Aorta (tissue), 5 donors: ENCODE results near the gene TNN. TPM values are rescaled to one million over a fixed set of nuclear protein-coding genes. Genes with fewer than 3 reads are reported as not detected.

ENCODE experiments used
- ATAC-seq: fragments of 200-7000 bp; cut with Tn5 transposase; one replicate; pipeline ENCODE4 v1.9.1; 2022; ENCODE audit warnings: moderate library complexity; ENCODE audit not compliant: low FRiP score
- DNase-seq, 2 donors: peaks; one replicate each; pipeline ENCODE4 v3.0.0-alpha.2; 2020
- H3K27ac ChIP-seq, 2 donors: one replicate each; pipeline ENCODE4 v1.5.1; 2013; ENCODE audit warnings: low read length in 2 of 2, mild to moderate bottlenecking in 2 of 2, moderate library complexity in 2 of 2, control low read depth in 1 of 2, inconsistent platforms in 1 of 2, low read depth in 1 of 2
- H3K27me3 ChIP-seq, 2 donors: one replicate each; pipeline ENCODE4 v1.6.1; 2013; ENCODE audit warnings: control low read depth in 1 of 2, low read length in 1 of 2, mild to moderate bottlenecking in 1 of 2, moderate library complexity in 1 of 2; ENCODE audit not compliant: insufficient read depth in 2 of 2, control insufficient read depth in 1 of 2
- H3K36me3 ChIP-seq, 2 donors: one replicate each; pipeline ENCODE4 v1.6.1; 2013; ENCODE audit warnings: control low read depth in 1 of 2, low read length in 1 of 2, mild to moderate bottlenecking in 1 of 2; ENCODE audit not compliant: insufficient read depth in 2 of 2, control insufficient read depth in 1 of 2
- H3K4me1 ChIP-seq, 2 donors: one replicate each; pipeline ENCODE4 v1.6.1; 2013; ENCODE audit warnings: low read length in 2 of 2, control low read depth in 1 of 2, mild to moderate bottlenecking in 1 of 2, moderate library complexity in 1 of 2; ENCODE audit not compliant: insufficient read depth in 2 of 2, control insufficient read depth in 1 of 2
- H3K4me3 ChIP-seq, 2 donors: one replicate each; pipeline ENCODE4 v1.5.1; 2013; ENCODE audit warnings: low read length in 2 of 2, control low read depth in 1 of 2, mild to moderate bottlenecking in 1 of 2
- H3K9me3 ChIP-seq: one replicate; pipeline ENCODE4 v1.6.1; 2013; ENCODE audit warnings: mild to moderate bottlenecking, low read length; ENCODE audit not compliant: control insufficient read depth
- WGBS, 2 donors: extraction: QIAGEN DNeasy Blood & Tissue Kit; methylation state at CpG; one replicate each; pipeline ENCODE4 v1.1.7; 2013; 5-methylcytosine and 5-hydroxymethylcytosine counted together
- intact Hi-C, 2 donors: fragments of 100-400 bp; cut with DNase I; formaldehyde crosslinking; loops; one replicate each; pipeline versions ENCODE4 v1.14.2 to v1.15.0; 2022
- polyA plus RNA-seq, 2 donors: library from polyadenylated mRNA; stranded (reverse); fragments of 200-250 nt; gene quantifications; one replicate each; pipeline ENCODE4 v1.2.3, GENCODE V29; 2013
- total RNA-seq, 2 donors: library from RNA; stranded (reverse); fragmentation: NEBNext Ultra II Directional; extraction: Animal tissue kit (Norgen Biotek cat#: 25700); gene quantifications; one replicate each; pipeline ENCODE4 v1.2.1, GENCODE V29; 2021
- donor health status: healthy with polysubstance abuse.
- donor health status: Bipolar disorder and iron deficiency.
- donor health status: DM: no; HTN: no; CAD: no.
- donor health status: DM: no; HTN: no; CAD: no.
- donor health status: DM: yes; HTN: yes; CAD: no.

The TNN gene
- total and polyA plus RNA-seq, 4 donors, result 0.25 to 0.30 TPM; not detected in 2

GRCh38 chr1:175150596-175151319 is 83.1 kb downstream of the TNN start:
- Histone ChIP-seq H3K4me3 (no peak overlapping the region), H3K27me3 (no peaks in the 10 kb centered on the region), H3K4me1 (no peaks in the 10 kb centered on the region), H3K9me3 (no peaks in the 10 kb centered on the region), H3K36me3 (no peaks in the 10 kb centered on the region), H3K27ac (no peak overlapping the region)
- WGBS, 2 donors, result 60 to 65% methylated on average over 9 of the region's 9 CpGs
- no peak for DNase-seq
- intact Hi-C loops, result loop anchor here (5.0 to 10.0 kb wide), 4 partner anchors 737 to 1694 kb away; no protein-coding TSS in a partner anchor
- ATAC-seq, result no peak

DNA sequence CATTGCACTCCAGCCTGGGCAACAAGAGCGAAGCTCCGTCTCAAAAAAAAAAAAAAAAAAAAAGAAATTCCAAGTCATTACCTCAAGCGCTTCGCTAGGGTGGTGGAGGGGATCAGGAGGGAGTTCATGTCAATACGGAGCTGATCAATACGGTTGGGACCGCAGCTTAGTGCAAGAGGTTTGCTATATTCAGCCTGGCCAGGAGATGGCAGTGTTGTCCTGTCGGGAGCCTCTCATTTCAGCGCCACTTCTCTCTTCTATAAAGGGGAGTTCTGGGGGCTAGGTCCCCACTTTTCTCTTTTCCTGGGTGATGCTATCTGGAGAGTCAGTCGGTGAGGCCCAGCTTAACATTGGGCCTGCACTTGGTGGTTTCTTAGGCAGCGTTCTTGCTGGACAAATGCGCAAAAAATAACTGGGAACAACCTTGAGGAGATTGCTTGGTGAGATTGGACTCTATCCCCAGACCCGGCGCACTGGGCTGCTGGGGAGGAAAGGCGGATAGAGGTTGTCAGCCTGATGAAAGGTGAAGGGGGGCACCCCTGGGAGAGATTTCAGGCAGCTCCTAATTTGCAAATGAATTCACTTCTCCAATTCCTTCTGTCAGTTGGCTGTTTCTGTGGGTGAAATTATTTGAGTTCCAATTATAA is 84.5 kb downstream of the TNN start:
- ATAC-seq (peak; percentile 80), DNase-seq (peak; percentile 61 to 83)
- Histone ChIP-seq H3K27ac (no peak overlapping the region), H3K4me1 (no peaks in the 10 kb centered on the region), H3K36me3 (no peaks in the 10 kb centered on the region), H3K4me3 (no peak overlapping the region), H3K27me3 (no peaks in the 10 kb centered on the region), H3K9me3 (no peaks in the 10 kb centered on the region)
- intact Hi-C loops, result loop anchor here (1.0 to 10.0 kb wide), 6 partner anchors 167 to 1693 kb away; no protein-coding TSS in a partner anchor
- 4 to 6% methylated on average over 13 to 15 of the region's 15 CpGs for WGBS, 2 donors

DNA sequence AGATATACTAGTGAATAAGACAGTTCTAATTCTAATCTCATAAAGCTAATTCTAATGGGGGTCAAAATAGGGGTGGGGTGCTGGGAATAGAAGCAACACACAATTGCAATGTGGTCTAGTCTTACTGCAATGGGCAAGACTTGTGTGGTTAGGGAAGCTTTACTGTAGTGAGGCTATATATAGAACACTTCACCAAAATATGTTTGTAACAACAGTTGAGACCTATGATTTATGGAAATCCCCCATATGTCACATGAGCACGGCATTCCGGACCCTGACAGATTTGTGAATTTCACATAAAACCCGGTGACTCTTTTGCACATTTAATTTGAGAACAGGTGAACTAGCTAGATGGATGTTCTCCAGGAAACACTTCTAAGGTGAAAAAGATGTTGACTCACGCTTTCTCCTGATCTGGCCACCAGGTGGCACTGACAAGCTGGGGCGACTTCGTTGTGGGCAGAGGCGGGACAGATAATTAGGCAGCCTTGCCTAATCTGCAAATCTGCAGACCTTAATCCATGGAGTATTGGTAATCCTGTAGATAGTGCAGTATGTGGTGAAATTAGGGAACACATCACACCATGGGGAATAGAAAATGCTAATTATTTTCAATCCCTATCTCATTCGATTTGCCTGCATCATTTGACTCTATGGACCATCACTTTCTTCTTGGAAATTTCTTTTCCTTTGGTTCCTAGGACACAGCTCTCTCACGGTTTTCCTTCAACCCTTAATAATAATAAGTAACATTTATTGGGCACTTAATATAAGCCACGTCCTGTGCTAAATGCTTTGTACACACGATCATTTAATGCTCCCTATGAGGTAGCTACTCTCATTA is 87.2 kb downstream of the TNN start:
- H3K27me3 ChIP-seq, result no peaks in the 10 kb centered on the region
- no peaks in the 10 kb centered on the region for H3K9me3 ChIP-seq
- ATAC-seq (peak; percentile 76), DNase-seq (peak; percentile 76 to 90)
- intact Hi-C loops, result loop anchor here (2.0 to 10.0 kb wide), 6 partner anchors 66 to 1690 kb away; no protein-coding TSS in a partner anchor
- H3K27ac ChIP-seq, result no peak overlapping the region
- no peaks in the 10 kb centered on the region for H3K36me3 ChIP-seq
- H3K4me1 ChIP-seq, result no peaks in the 10 kb centered on the region
- WGBS, 2 donors, result 25 to 26% methylated on average over 11 of the region's 11 CpGs
- H3K4me3 ChIP-seq, result no peak overlapping the region

DNA sequence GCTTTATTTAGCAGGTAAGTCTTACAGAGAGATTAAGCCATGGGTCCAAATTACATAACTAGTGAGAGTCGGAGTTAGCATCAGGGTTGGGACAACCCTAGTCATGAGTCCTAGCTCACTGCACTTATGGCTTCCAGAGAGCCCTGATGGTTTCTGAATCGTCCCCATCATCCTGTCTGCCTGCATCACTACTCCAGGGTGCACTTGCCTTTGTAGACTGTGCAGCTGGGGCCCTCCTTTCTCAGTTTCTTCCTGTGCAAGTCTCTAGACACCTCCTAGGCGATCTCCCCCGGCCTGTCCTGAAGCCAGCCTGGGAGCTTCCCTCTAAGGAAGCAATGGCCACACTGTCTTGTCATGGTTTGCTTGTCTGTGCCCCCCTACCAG is 87.8 kb downstream of the TNN start:
- Histone ChIP-seq H3K4me3 (no peak overlapping the region), H3K9me3 (no peaks in the 10 kb centered on the region), H3K27me3 (no peaks in the 10 kb centered on the region), H3K36me3 (peaks cover 3 to 4% of the 10 kb centered on the region in 2 donors), H3K27ac (no peak overlapping the region), H3K4me1 (no peaks in the 10 kb centered on the region)
- DNase-seq, result no peak
- no peak for ATAC-seq
- intact Hi-C loops, result loop anchor here (2.0 to 10.0 kb wide), 4 partner anchors 65 to 1689 kb away; no protein-coding TSS in a partner anchor
- WGBS, 2 donors, result 76 to 85% methylated on average over 4 of the region's 4 CpGs

DNA sequence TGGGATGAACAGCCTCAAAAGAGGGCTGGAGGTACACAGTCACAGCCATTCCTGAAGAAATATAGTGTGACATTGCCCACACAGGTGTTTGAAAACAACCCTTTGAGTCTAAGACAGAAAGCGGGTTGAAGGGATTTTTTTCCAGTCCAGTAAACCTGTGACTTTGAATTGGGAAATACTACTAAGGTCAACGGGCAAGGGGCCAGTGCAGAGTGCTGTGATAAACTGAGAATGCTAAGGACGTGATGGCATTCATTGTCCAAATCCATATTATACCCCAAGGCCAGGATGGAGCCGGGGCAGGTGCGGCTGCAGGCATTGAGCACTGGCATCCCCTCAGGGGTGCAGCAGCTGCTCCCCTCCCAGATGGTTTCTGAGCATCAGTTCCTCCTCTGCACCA is 88.3 kb downstream of the TNN start:
- H3K9me3 ChIP-seq, result no peaks in the 10 kb centered on the region
- peaks cover 4 to 6% of the 10 kb centered on the region in 2 donors for H3K36me3 ChIP-seq
- no peak overlapping the region for H3K4me3 ChIP-seq
- no peak overlapping the region for H3K27ac ChIP-seq
- no peak for DNase-seq
- no peaks in the 10 kb centered on the region for H3K4me1 ChIP-seq
- no peak for ATAC-seq
- intact Hi-C loops, result loop anchor here (2.0 to 10.0 kb wide), 4 partner anchors 65 to 1689 kb away; no protein-coding TSS in a partner anchor
- 75 to 83% methylated on average over 5 of the region's 5 CpGs for WGBS, 2 donors
- no peaks in the 10 kb centered on the region for H3K27me3 ChIP-seq

DNA sequence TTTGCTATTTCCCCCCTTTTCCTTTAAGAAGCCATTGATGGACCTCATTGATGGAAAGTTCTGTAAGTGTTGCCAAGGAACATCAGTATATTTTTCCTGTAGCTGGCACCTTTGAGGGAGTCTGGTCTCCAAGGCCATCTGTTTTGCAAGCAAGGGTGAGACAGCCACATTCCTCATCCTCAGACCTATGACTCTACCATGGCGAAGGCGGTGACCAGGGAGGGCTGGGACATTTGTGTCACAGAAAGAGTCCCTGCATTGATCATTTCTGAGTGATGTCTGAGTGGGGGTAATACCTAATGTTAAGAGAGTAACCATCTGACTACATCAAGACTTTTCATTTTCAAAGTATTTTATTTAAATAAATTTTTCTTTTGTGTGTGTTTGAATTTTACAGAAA is 89.6 kb downstream of the TNN start:
- DNase-seq, result no peak

DNA sequence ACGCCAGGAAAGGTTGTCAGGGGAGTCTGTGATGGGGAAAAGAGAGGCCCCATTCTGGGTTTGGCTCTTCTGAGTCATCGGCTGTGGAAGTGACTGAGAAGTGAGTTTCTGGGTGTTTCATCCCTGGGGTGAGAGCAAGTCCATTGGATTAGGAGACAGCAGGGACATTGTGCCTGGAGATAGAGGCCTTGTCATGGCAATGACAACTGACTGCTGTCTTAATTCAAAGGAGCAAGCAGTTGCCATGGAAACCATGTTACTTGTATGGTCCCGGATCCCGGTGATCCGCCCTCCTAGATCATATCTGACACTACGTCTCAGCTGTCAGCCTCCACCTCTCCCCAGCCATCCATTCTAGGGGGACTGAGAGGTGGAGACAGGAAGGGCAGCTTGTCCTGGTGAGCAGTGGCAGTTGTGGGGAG is 90.5 kb downstream of the TNN start:
- H3K4me1 ChIP-seq, result no peaks in the 10 kb centered on the region
- ATAC-seq (no peak), DNase-seq (no peak)
- intact Hi-C loops, result loop anchor here in 1 of 2 donors (5.0 to 10.0 kb wide), 3 partner anchors 64 to 1687 kb away; no protein-coding TSS in a partner anchor
- H3K36me3 ChIP-seq, result peaks cover 4 to 8% of the 10 kb centered on the region in 2 donors
- H3K27ac ChIP-seq, result no peak overlapping the region
- no peaks in the 10 kb centered on the region for H3K9me3 ChIP-seq
- 86 to 88% methylated on average over 6 of the region's 6 CpGs for WGBS, 2 donors
- no peak overlapping the region for H3K4me3 ChIP-seq
- H3K27me3 ChIP-seq, result no peaks in the 10 kb centered on the region

More for the DNA sequence above, 89.6 kb downstream of the TNN start:
- intact Hi-C loops, result loop anchor here in 1 of 2 donors (5.0 to 10.0 kb wide), 3 partner anchors 65 to 1688 kb away; no protein-coding TSS in a partner anchor
- H3K27ac ChIP-seq, result no peak overlapping the region
- no peaks in the 10 kb centered on the region for H3K27me3 ChIP-seq
- no peak overlapping the region for H3K4me3 ChIP-seq
- no peaks in the 10 kb centered on the region for H3K4me1 ChIP-seq
- no peak for ATAC-seq
- peaks cover 4 to 8% of the 10 kb centered on the region in 2 donors for H3K36me3 ChIP-seq
- WGBS, 2 donors, result 80 to 91% methylated on average over 2 of the region's 2 CpGs
- no peaks in the 10 kb centered on the region for H3K9me3 ChIP-seq

GRCh38 chr1:175162955-175163354 is 95.3 kb downstream of the TNN start:
- intact Hi-C loops, result no loop called here
- ATAC-seq, result no peak
- DNase-seq, result no peak
- no peaks in the 10 kb centered on the region for H3K27me3 ChIP-seq
- no peaks in the 10 kb centered on the region for H3K9me3 ChIP-seq
- H3K27ac ChIP-seq, result no peak overlapping the region
- H3K4me3 ChIP-seq, result no peak overlapping the region
- WGBS, 2 donors, result 75 to 81% methylated on average over 4 of the region's 4 CpGs
- no peaks in the 10 kb centered on the region for H3K4me1 ChIP-seq
- H3K36me3 ChIP-seq, result peaks cover 4 to 14% of the 10 kb centered on the region in 2 donors
